Progenitor cell of endocrine pancreas (in vitro differentiated cells): ENCODE measurements around the gene EMX1. TPM values are rescaled to one million over a fixed set of nuclear protein-coding genes. Genes with fewer than 3 reads are reported as not detected.
A peak's percentile ranks its signal among the peaks of the same experiment; 100 is the strongest.

Source experiments
- DNase-seq: peaks from one replicate; pipeline ENCODE4 v3.0.0; 2021; ENCODE audit warnings: low spot score; ENCODE audit not compliant: unreplicated experiment
- H3K27ac Mint-ChIP-seq: 2 replicates; pipeline ENCODE4 v1.8.0; 2021; ENCODE audit warnings: mild to moderate bottlenecking, moderate library complexity, mixed read lengths
- H3K27me3 Mint-ChIP-seq: 2 replicates; pipeline ENCODE4 v1.8.0; 2021; ENCODE audit warnings: mixed read lengths
- H3K36me3 Mint-ChIP-seq: 2 replicates; pipeline ENCODE4 v1.8.0; 2022; ENCODE audit warnings: mixed read lengths; ENCODE audit not compliant: insufficient read depth
- H3K4me1 Mint-ChIP-seq: 2 replicates; pipeline ENCODE4 v1.8.0; 2021; ENCODE audit warnings: low read depth, mixed read lengths
- H3K4me3 Mint-ChIP-seq: 2 replicates; pipeline ENCODE4 v1.8.0; 2021; ENCODE audit warnings: low read depth, mild to moderate bottlenecking, moderate library complexity, mixed read lengths
- H3K9me3 Mint-ChIP-seq: 2 replicates; pipeline ENCODE4 v1.8.0; 2021; ENCODE audit warnings: low read depth, mixed read lengths
- CTCF ChIP-seq: fragments of 200-600 bp; sonication (generic); IDR thresholded peaks from one replicate; pipeline ENCODE4 v1.5.0; 2021; ENCODE audit warnings: antibody characterized with exemption, mild to moderate bottlenecking; ENCODE audit not compliant: unreplicated experiment
- total RNA-seq: library from RNA; stranded (reverse); gene quantifications from 2 replicates; pipeline ENCODE4 v1.2.1, GENCODE V29; 2021

The EMX1 gene
- total RNA-seq, 1 donor from 2014 or later, result 0.69 TPM

GRCh38 chr2:72958542-72959385, 41.4 kb downstream of the EMX1 start:
- DNase-seq, result no peak
- Mint-ChIP-seq H3K27ac (no peak overlapping the region), H3K4me1 (peaks cover 25% of the 10 kb centered on the region), H3K9me3 (no peaks in the 10 kb centered on the region), H3K36me3 (peaks cover 10% of the 10 kb centered on the region), H3K27me3 (no peaks in the 10 kb centered on the region), H3K4me3 (no peak overlapping the region)
- no peak for TF ChIP-seq CTCF

- H3K27me3 Mint-ChIP-seq, result no peaks in the 10 kb centered on the region
- DNase-seq, result no peak
- no peak overlapping the region for H3K4me3 Mint-ChIP-seq
- H3K4me1 Mint-ChIP-seq, result peaks cover 20% of the 10 kb centered on the region
- H3K9me3 Mint-ChIP-seq, result no peaks in the 10 kb centered on the region
- peaks cover 11% of the 10 kb centered on the region for H3K36me3 Mint-ChIP-seq
- H3K27ac Mint-ChIP-seq, result peak overlapping the region; percentile 50
- no peak for TF ChIP-seq CTCF
Observed at GRCh38 chr2:72959554-72959953, 42.2 kb downstream of the EMX1 start.

- no peak for TF ChIP-seq CTCF
- Mint-ChIP-seq H3K27me3 (no peaks in the 10 kb centered on the region), H3K4me1 (peaks cover 16% of the 10 kb centered on the region), H3K36me3 (peaks cover 11% of the 10 kb centered on the region), H3K4me3 (no peak overlapping the region), H3K9me3 (no peaks in the 10 kb centered on the region), H3K27ac (peak overlapping the region; percentile 49)
- DNase-seq, result no peak
Observed at GRCh38 chr2:72959995-72960981, 43.0 kb downstream of the EMX1 start.

GRCh38 chr2:72961036-72961720, 43.9 kb downstream of the EMX1 start:
- H3K27ac Mint-ChIP-seq, result peak overlapping the region; percentile 49
- no peaks in the 10 kb centered on the region for H3K27me3 Mint-ChIP-seq
- no peaks in the 10 kb centered on the region for H3K9me3 Mint-ChIP-seq
- no peak for TF ChIP-seq CTCF
- H3K36me3 Mint-ChIP-seq, result peaks cover 11% of the 10 kb centered on the region
- H3K4me3 Mint-ChIP-seq, result no peak overlapping the region
- peaks cover 12% of the 10 kb centered on the region for H3K4me1 Mint-ChIP-seq
- DNase-seq, result no peak
